H9 (cell line): ENCODE measurements around the gene NRBF2. TPM values are rescaled to one million over a fixed set of nuclear protein-coding genes. Genes with fewer than 3 reads are reported as not detected.

Source experiments
- DNase-seq: peaks from one replicate; pipeline ENCODE4 v3.0.0-alpha.2; 2017
- H2AFZ ChIP-seq: one replicate; pipeline ENCODE4 v1.6.1; 2013; ENCODE audit warnings: mild to moderate bottlenecking, low read length, control low read depth, moderate library complexity
- H2AK5ac ChIP-seq: 2 replicates; pipeline ENCODE4 v1.6.1; 2013; ENCODE audit warnings: low read length, control low read depth, mixed read lengths; ENCODE audit not compliant: insufficient read length
- H2BK120ac ChIP-seq: one replicate; pipeline ENCODE4 v1.6.1; 2013; ENCODE audit warnings: low read depth, mild to moderate bottlenecking, low read length, control low read depth, inconsistent platforms; ENCODE audit not compliant: poor library complexity, severe bottlenecking
- H2BK12ac ChIP-seq: 2 replicates; pipeline ENCODE4 v1.6.1; 2013; ENCODE audit warnings: low read length, control low read depth, mixed read lengths, low read depth; ENCODE audit not compliant: insufficient read length
- H2BK15ac ChIP-seq: 2 replicates; pipeline ENCODE4 v1.6.1; 2013; ENCODE audit warnings: low read depth, low read length, control low read depth
- H2BK20ac ChIP-seq: one replicate; pipeline ENCODE4 v1.6.1; 2013; ENCODE audit warnings: low read depth, mild to moderate bottlenecking, low read length, control low read depth, inconsistent platforms; ENCODE audit not compliant: poor library complexity, severe bottlenecking
- H2BK5ac ChIP-seq: 2 replicates; pipeline ENCODE4 v1.6.1; 2013; ENCODE audit warnings: low read length, control low read depth, mixed read lengths; ENCODE audit not compliant: insufficient read length
- H3K14ac ChIP-seq: 2 replicates; pipeline ENCODE4 v1.6.1; 2013; ENCODE audit warnings: low read length, control low read depth; ENCODE audit not compliant: insufficient read depth
- H3K18ac ChIP-seq: 2 replicates; pipeline ENCODE4 v1.6.1; 2013; ENCODE audit warnings: low read depth, mild to moderate bottlenecking, mixed read lengths, low read length, control low read depth; ENCODE audit not compliant: insufficient read length
- H3K23ac ChIP-seq: 2 replicates; pipeline ENCODE4 v1.6.1; 2013; ENCODE audit warnings: low read length, control low read depth, mixed read lengths, low read depth; ENCODE audit not compliant: insufficient read length
- H3K23me2 ChIP-seq: 2 replicates; pipeline ENCODE4 v1.6.1; 2013; ENCODE audit warnings: low read depth, mild to moderate bottlenecking, mixed read lengths, low read length, control low read depth; ENCODE audit not compliant: insufficient read length, poor library complexity, severe bottlenecking
- H3K27ac ChIP-seq: 2 replicates; pipeline ENCODE4 v1.5.1; 2013; ENCODE audit warnings: low read length, control low read depth, mixed read lengths, low read depth; ENCODE audit not compliant: insufficient read length
- H3K27me3 ChIP-seq: 2 replicates; pipeline ENCODE4 v1.6.1; 2013; ENCODE audit warnings: low read length, control low read depth, inconsistent platforms; ENCODE audit not compliant: insufficient read depth
- H3K4ac ChIP-seq: 2 replicates; pipeline ENCODE4 v1.6.1; 2013; ENCODE audit warnings: low read depth, mild to moderate bottlenecking, control low read depth, inconsistent platforms, low read length, moderate library complexity
- H3K4me1 ChIP-seq: 2 replicates; pipeline ENCODE4 v1.6.1; 2013; ENCODE audit warnings: low read length, control low read depth, inconsistent platforms; ENCODE audit not compliant: insufficient read depth
- H3K4me2 ChIP-seq: 2 replicates; pipeline ENCODE4 v1.6.1; 2013; ENCODE audit warnings: low read length, control low read depth, mixed read lengths; ENCODE audit not compliant: insufficient read length, insufficient read depth
- H3K56ac ChIP-seq: 2 replicates; pipeline ENCODE4 v1.6.1; 2013; ENCODE audit warnings: low read depth, mild to moderate bottlenecking, mixed read lengths, low read length, control low read depth; ENCODE audit not compliant: insufficient read length
- H3K79me1 ChIP-seq: 2 replicates; pipeline ENCODE4 v1.6.1; 2013; ENCODE audit warnings: low read depth, mild to moderate bottlenecking, moderate library complexity, low read length, control low read depth, inconsistent platforms; ENCODE audit not compliant: insufficient read depth, poor library complexity, severe bottlenecking
- H3K79me2 ChIP-seq: 2 replicates; pipeline ENCODE4 v1.6.1; 2013; ENCODE audit warnings: low read length, control low read depth, inconsistent platforms; ENCODE audit not compliant: insufficient read depth
- H3K9ac ChIP-seq: 2 replicates; pipeline ENCODE4 v1.6.1; 2013; ENCODE audit warnings: low read length, control low read depth, mixed read lengths; ENCODE audit not compliant: insufficient read length; ENCODE audit errors: extremely low read depth
- H3K9me3 ChIP-seq: one replicate; pipeline ENCODE4 v1.6.1; 2013; ENCODE audit warnings: low read depth, low read length, inconsistent platforms; ENCODE audit not compliant: control insufficient read depth
- H3T11ph ChIP-seq: one replicate; pipeline ENCODE4 v1.6.1; 2013; ENCODE audit warnings: mild to moderate bottlenecking, low read length, control low read depth, inconsistent platforms
- H4K20me1 ChIP-seq: one replicate; pipeline ENCODE4 v1.6.1; 2013; ENCODE audit not compliant: control insufficient read depth, insufficient read length, insufficient read depth
- H4K5ac ChIP-seq: 2 replicates; pipeline ENCODE4 v1.6.1; 2013; ENCODE audit warnings: low read depth, mild to moderate bottlenecking, mixed read lengths, low read length, control low read depth; ENCODE audit not compliant: insufficient read length
- H4K8ac ChIP-seq: replicated peaks from 2 replicates; pipeline ENCODE4 v1.6.1; 2013; ENCODE audit warnings: low read length, control low read depth, mixed read lengths, low read depth; ENCODE audit not compliant: insufficient read length
- H4K91ac ChIP-seq: 2 replicates; pipeline ENCODE4 v1.6.1; 2013; ENCODE audit warnings: low read depth, mild to moderate bottlenecking, moderate library complexity, mixed read lengths, low read length, control low read depth; ENCODE audit not compliant: insufficient read length
- H3K27ac Mint-ChIP-seq, 3 experiments: 2 replicates in 2 of 3; 3 replicates in 1 of 3; pipeline ENCODE4 v1.8.0; 2020 to 2021; ENCODE audit warnings: mixed read lengths in 3 of 3, mild to moderate bottlenecking in 1 of 3, moderate library complexity in 1 of 3
- H3K27me3 Mint-ChIP-seq: 2 replicates; pipeline ENCODE4 v1.8.0; 2021; ENCODE audit warnings: low read depth, mild to moderate bottlenecking, moderate library complexity, mixed read lengths
- H3K36me3 Mint-ChIP-seq, 3 experiments: 2 replicates in 2 of 3; 3 replicates in 1 of 3; pipeline ENCODE4 v1.8.0; 2020 to 2021; ENCODE audit warnings: low read depth in 3 of 3, mixed read lengths in 3 of 3; ENCODE audit not compliant: insufficient read depth in 1 of 3
- H3K4me1 Mint-ChIP-seq, 2 experiments: 2 replicates each; pipeline ENCODE4 v1.8.0; 2020; ENCODE audit warnings: mixed read lengths in 2 of 2
- H3K4me3 Mint-ChIP-seq, 2 experiments: 2 replicates in 1 of 2; 3 replicates in 1 of 2; pipeline ENCODE4 v1.8.0; 2020 to 2021; ENCODE audit warnings: mild to moderate bottlenecking in 2 of 2, mixed read lengths in 2 of 2, moderate library complexity in 1 of 2
- H3K9me3 Mint-ChIP-seq, 2 experiments: 2 replicates in 1 of 2; 3 replicates in 1 of 2; pipeline ENCODE4 v1.8.0; 2020; ENCODE audit warnings: mild to moderate bottlenecking in 2 of 2, mixed read lengths in 2 of 2, moderate library complexity in 1 of 2
- WGBS: extraction: QIAGEN DNeasy Blood & Tissue Kit; methylation state at CpG from one replicate; pipeline ENCODE4 v1.1.7; 2013; ENCODE audit warnings: missing lambda C conversion rate, low lambda C conversion rate, mixed read lengths; ENCODE audit not compliant: insufficient read length; ENCODE audit errors: extremely low coverage; 5-methylcytosine and 5-hydroxymethylcytosine counted together
- total RNA-seq: library from RNA; stranded (reverse); gene quantifications from 2 replicates; pipeline ENCODE4 v1.2.1, GENCODE V29; 2021
- TF ChIP-seq, protein P1 (sequence below): fragments of 200-600 bp; sonication (generic); conservative IDR thresholded peaks from 3 replicates; pipeline ENCODE4 v1.8.0; 2021; ENCODE audit warnings: antibody characterized with exemption, mild to moderate bottlenecking

Gene NRBF2
- total RNA-seq, 1 experiment from 2014 or later: 30.1 TPM

DNA sequence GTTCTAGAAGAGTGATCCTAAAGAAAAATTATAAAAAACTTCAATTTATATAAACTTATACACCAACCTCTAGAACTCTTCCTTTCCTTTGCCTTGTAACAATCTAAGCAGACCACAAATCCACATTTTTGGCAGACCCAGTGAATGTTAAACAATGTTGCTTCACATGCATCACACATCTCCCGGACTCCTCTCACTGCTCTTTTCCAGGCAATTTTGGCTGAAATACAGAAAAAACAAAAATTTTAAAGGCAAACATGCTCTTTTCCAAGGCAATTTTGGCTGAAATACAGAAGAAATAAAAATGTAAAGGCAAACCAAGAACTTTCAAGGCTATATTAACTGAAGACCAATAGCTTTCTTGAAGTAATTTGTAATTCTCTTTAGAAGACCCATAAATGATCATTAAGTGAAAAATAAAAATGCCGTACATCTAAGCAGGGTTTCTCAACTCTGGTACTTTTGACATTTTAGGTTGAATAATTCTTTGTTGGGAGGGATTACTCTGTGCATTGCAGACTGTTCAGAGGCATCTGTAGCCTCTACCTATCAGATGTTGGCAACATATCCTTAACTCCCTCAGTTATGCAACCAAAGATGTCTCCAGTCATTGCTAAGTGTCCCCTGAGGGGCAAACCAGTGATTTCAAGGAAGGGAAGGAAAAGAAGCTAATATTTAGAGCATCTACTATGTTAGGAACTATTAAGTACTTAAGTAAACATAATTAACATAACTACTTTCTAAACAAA, 64.4 kb downstream of the NRBF2 start:
- no peak for DNase-seq
- Histone ChIP-seq H2BK5ac (no peak overlapping the region), H2AFZ (no peak overlapping the region), H4K91ac (no peak overlapping the region), H3K4ac (no peak overlapping the region), H4K5ac (no peak overlapping the region), H3K23ac (no peak overlapping the region), H3T11ph (no peak overlapping the region), H3K18ac (no peak overlapping the region), H3K27ac (no peak overlapping the region), H3K79me2 (no peaks in the 10 kb centered on the region), H3K4me1 (no peaks in the 10 kb centered on the region; the same call in 1 of the 2 replicates), H2BK15ac (no peak overlapping the region), H3K23me2 (no peaks in the 10 kb centered on the region), H2BK120ac (no peak overlapping the region), H3K79me1 (no peaks in the 10 kb centered on the region), H3K27me3 (no peaks in the 10 kb centered on the region), H2AK5ac (no peak overlapping the region), H3K9ac (no peak overlapping the region), H2BK20ac (no peak overlapping the region), H3K56ac (no peak overlapping the region), H4K8ac (no peak overlapping the region), H2BK12ac (no peak overlapping the region), H3K9me3 (no peaks in the 10 kb centered on the region), H3K4me2 (no peak overlapping the region), H4K20me1 (no peaks in the 10 kb centered on the region), H3K14ac (no peak overlapping the region)
- Mint-ChIP-seq H3K27me3 (no peaks in the 10 kb centered on the region), H3K4me1 (peaks cover 23 to 27% of the 10 kb centered on the region in 2 experiments), H3K4me3 (no peak overlapping the region), H3K9me3 (no peaks in the 10 kb centered on the region), H3K27ac (peak overlapping the region in 2 of 3 experiments; percentile 14 to 19; a peak in 1 of 7 replicates), H3K36me3 (peaks cover 49 to 80% (median 79%) of the 10 kb centered on the region in 3 experiments; a peak in 6 of 7 replicates)
- no CpG with 5 or more reads among the region's 2 CpGs for WGBS
- TF ChIP-seq, protein P1, sequence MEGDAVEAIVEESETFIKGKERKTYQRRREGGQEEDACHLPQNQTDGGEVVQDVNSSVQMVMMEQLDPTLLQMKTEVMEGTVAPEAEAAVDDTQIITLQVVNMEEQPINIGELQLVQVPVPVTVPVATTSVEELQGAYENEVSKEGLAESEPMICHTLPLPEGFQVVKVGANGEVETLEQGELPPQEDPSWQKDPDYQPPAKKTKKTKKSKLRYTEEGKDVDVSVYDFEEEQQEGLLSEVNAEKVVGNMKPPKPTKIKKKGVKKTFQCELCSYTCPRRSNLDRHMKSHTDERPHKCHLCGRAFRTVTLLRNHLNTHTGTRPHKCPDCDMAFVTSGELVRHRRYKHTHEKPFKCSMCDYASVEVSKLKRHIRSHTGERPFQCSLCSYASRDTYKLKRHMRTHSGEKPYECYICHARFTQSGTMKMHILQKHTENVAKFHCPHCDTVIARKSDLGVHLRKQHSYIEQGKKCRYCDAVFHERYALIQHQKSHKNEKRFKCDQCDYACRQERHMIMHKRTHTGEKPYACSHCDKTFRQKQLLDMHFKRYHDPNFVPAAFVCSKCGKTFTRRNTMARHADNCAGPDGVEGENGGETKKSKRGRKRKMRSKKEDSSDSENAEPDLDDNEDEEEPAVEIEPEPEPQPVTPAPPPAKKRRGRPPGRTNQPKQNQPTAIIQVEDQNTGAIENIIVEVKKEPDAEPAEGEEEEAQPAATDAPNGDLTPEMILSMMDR: no peak
